NCI-H2171 (cell line): ENCODE measurements around the gene NMBR.
"Not testable (repeated sequence)": the region's sequence is repeated elsewhere in the genome, so short reads cannot be mapped to it uniquely, and the experiment has no call there.

Source experiments
- DNase-seq: peaks from one replicate; lab custom pipeline; 2025; lab: John Stamatoyannopoulos, UW

Gene NMBR

DNA sequence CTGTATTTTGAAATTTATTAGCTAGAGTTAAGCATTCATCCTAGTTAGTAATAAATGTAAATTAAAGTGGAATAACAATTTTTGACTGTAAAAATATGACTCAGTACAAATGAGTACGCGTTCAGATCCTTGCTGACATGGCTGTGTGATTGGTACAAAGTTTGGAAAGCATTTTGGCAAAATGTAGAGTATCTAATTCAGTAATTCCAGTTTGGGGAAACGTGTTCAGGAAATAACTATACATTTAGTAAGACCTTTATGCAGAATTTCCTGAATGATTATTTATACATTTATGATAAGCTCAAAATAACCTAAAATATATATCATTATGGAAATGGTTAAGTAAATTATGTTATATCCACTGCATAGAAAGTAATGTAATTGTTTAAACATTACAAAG is 8.2 kb upstream of the NMBR start:
- DNase-seq, result no peak

GRCh38 chr6:142154336-142154735 is 7.4 kb upstream of the NMBR start:
- no peak for DNase-seq

DNA sequence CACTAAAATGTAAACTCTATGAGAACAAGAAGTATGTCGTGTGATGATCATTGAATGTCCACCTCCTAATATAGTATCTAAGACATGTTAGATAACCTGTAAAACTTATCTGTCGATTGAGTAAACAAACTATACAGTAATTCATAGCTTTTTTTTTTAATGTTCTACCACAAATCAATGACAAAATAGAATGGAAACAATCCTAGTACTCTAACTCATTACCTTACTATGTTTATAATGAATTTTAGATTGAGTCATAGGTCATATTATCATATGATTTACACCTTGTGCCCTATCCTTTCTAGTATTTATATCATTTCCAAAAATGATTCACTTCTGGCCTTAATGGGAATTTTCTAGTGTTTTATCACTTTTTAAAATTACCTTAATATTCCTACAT is 6.3 kb upstream of the NMBR start:
- DNase-seq, result no peak

DNA sequence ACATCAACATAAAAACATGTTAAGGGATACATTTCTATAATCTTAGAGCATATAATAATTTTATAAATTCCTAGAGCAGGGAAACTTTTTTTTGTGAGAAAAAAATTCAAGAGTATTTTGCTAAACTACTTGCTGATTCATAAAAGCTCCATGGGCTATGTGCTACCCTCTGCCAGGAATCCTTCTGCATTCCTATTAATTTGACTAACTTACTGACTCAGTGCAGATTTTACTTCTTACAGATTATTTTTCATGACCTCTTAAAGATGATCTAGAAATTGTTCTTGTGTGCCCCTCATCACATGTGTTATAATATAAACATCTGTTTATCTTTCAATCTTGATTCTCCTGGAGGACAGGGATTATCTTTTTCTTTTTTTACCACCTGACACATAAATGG is 5.8 kb upstream of the NMBR start:
- DNase-seq, result no peak

DNA sequence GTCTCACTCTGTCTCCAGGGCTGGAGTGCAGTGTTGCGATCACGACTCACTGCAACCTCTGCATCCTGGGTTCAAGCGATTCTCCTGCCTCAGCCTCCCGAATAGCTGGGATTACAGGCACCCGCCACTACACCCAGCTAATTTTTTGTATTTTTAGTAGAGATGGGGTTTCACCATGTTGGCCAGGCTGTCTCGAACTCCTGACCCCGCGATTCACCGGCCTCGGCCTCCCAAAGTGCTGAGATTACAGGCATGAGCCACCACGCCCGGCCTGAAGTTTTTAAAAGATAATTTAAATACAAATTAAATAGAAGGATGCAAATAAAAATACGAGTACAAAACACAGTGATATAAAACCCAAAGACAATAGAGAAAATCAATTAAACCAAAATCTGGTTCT is 5.4 kb downstream of the NMBR start:
- DNase-seq, result not testable (repeated sequence)

DNA sequence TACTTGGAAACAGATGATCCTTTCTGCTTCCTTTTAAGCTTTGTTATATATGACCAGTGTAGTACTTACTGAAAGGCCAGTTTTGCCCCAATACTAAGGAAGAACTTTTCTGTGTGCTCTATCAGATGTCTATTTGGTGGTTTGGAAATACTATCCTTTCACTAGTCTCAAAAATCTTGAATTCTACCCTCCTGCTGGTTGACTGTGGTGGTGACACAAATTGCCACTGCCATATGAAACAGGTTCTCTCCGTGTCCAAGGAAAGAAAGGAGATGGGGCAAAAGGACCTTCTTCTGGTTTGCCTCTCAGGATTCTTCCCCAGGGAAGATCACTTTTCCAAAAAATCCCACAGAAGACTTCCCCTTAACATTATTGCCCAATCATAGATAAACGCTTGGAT is 8.0 kb downstream of the NMBR start:
- DNase-seq, result no peak

DNA sequence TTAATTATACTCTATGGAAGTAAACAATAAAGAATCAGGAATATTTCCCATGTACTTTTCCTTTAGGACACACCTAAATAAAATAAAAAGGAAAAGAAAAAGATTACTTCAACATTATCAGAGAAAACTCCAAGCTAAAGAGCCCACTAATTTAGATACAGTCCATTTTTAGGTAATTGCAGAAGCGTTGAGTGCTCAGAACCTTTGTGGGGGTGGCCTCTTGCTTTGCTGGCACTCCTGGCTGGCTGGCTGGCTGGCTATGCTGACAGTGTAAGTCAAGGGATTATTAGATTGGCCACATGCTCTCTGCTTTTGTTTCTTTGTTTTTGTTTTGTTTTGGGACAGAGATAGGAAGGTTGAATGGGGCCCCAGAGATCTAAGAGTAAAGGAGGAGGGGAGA is 14.3 kb downstream of the NMBR start, which contains the start of gene GJE1:
Gene GJE1 (plus strand): TSS at position 301 of the 400 bp plus-strand sequence. CDS start 234 bp downstream, outside the sequence.
- no peak for DNase-seq

DNA sequence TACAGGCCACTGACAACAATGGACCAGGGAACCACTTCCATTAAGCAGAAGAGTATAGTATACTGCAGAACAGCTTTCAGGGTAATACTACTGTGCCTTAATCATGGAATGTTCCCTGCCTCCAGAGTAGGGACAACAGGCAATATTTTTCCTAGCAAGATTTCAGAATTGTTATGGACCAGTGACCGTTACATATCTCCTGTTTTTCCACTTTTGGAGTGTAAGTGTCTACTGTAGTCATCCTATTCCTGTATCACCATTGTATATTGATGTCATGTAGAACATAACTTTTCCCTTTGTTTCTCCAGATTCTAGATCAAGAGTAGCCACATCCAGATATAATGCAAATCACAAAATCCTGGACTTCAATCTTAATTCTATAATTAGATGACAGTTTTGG is 16.1 kb downstream of the NMBR start:
- no peak for DNase-seq

DNA sequence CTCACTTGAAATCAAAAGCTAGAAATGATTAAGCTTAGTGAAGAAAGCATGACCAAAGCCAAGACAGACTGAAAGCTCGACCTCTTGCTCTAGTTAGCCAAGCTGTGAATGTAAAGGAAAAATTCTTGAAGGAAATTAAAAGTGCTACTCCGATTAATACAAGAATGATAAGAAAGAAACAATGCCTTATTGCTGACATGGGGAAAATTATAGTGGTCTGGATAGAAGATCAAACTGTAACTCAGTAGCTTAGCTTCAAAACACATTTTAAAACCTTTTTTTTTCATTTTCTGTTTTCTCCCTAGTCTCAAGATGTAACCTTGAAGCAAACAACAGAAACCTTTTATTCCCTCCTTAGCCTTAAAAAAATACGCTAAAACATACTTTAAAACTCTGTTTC is 25.6 kb downstream of the NMBR start:
- no peak for DNase-seq

DNA sequence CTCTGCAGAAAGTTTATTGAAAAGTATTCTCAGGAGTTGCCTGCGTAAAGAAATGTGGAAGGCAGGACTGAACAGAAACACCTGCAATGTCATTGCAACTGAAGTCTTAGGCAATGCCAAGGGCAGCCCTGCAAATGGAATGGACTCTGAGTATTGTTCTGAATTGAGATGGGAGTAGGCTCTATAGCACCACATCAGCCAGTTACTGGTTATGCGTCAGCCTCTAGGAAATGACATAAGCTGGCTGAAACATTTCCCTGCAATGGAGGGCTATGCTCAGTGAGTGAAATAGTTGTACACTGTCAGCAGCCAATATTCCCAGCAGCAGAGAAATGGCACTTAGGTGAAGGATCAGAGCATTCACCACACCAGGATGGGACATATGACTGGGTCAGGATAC is 28.0 kb downstream of the NMBR start:
- no peak for DNase-seq

DNA sequence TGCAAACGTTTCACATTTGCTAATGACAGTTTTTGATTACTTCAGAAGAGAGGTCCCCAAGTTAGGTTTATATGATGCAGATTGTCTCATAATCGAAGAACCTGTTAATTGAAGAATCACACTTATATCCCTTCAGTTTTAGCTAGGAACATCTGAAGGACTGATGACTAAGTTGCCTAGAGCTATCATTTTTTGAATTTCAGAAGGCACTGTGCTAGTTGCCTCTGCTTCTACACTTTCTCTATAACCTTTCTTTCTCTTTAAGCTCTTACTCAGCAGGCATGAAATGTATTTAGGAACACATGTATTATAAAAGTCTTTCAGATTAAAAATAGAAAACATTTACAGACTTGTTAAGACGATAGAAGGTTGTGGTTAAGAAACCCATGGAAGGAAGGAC is 28.6 kb downstream of the NMBR start:
- no peak for DNase-seq

DNA sequence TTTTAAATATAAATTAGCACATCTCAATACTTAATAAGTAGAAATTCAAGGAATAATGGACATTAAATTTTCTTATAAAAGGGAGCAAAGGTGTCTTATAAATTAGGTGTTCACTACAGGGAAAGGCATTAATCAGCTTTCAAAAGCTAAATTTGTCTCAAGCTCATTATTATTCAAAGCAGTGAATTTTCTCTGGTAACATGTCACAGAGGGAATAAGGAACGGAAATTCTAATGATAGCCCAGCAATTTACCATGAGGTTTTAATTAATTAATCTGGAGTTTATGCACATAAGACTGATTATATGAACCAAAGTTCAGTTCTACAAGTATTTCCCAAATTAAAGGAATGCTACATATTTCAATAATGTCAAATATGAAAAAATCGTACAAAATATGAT is 29.6 kb downstream of the NMBR start:
- DNase-seq, result no peak

DNA sequence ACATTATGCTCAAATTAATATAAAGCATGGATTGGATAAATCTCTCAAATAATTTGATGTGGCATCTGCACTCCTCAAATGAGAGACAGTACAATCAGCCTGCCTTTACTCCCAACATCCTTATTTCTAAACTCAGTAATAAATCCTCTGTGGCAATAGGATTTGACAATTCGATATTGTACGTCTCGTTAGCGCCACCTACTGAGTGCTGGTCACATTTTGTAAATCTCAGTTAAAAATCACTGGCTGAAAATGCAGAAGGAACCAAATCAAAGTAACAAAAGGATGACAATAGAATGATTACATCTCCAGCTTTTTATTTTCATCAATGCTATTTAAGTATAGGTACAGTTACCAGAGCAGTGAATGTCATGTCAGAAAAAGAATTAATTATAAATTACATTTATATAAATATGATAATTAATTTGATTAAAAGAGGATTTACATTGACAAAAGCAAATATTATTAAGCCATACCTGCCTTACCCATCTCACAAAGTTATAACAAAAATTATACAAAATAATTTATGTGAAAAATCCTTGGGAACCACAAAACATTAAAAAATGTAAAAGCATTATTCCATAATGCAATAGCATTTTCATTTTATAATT is 34.4 kb downstream of the NMBR start:
- DNase-seq, result peak; percentile 73

DNA sequence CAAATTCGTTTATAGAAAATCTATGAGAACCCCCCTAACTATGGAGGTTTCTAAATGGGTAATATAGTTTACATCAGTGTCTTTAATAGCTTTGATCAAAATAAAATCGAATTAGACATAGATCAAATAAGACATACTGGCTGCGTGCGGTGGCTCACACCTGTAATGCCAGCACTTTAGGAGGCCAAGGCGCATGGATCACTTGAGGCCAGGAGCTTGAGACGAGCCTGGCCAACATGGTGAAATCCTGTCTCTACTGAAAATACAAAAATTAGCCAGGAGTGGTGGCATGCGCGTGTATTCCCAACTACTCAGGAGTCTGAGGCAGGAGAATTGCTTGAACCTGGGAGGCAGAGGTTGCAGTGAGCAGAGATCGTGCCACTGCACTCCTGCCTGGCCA is 36.1 kb downstream of the NMBR start:
- not testable (repeated sequence) for DNase-seq

GRCh38 chr6:142104820-142105219 is 42.1 kb downstream of the NMBR start:
- not testable (repeated sequence) for DNase-seq

DNA sequence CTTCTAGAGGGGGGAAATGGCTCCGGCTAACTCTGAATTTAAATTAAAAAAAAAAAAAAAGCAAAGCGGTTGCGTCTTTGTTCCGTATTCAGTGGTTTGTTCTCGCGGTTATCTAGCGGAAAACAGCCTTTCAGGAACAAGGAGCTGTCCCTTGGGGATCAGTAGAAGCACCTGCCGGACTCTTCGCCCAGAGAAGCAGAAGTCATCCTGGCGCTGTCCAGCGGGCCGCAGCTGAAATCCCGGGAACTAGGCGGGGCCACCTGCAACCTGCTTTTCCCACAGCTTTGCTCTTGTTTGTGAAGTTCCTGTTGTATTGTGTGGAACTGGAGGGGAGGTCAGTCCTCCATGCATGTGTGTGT is 58.1 kb downstream of the NMBR start:
- peak; percentile 6 for DNase-seq

- peak; percentile 27 for DNase-seq
These were observed 58.7 kb downstream of the NMBR start for GRCh38 chr6:142087950-142088857.

DNA sequence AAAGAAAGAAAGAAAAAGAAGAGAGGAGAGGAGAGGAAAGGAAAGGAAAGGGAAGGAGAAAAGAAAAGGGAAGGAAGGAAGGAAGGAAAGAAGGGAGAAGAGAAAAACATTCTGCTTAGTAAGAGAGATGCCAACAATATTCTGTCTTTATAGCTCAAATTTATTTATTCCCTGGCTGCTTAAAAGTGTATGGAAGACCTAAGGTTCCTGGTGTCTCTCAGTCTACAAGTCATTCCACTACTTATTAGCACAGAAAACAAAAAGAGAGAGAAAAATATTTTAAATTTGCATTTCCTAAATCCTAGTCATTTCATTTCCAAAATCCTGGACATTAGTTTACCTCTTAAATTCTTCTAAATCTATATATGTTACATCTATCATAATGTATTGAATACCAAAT is 67.8 kb downstream of the NMBR start:
- DNase-seq, result no peak

GRCh38 chr6:142075516-142076101 is 71.3 kb downstream of the NMBR start:
- no peak for DNase-seq

DNA sequence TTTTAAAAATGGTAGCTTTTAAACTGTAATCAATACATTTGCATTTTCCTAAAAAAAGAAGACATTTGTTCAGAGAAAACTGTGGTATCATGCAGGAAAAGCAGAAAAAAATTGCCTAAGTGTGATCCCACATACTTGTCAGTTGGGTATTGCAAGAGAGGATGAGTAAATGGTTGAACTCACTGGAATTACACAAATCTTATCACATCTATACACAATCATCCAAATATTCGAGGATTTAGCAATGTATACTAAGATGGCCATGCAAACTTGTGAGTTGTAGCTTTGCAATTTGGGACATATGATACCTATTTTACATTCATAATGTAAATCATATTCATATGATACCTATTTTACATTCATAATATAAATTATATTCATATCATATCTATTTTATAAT is 72.4 kb downstream of the NMBR start:
- DNase-seq, result no peak

GRCh38 chr6:142071981-142072380 is 74.9 kb downstream of the NMBR start:
- no peak for DNase-seq

GRCh38 chr6:142068416-142068815 is 78.5 kb downstream of the NMBR start:
- no peak for DNase-seq

- not testable (repeated sequence) for DNase-seq
These were observed 84.1 kb downstream of the NMBR start for GRCh38 chr6:142062861-142063260.
